ENCODE data around the gene DMXL1. TPM values are rescaled to one million over a fixed set of nuclear protein-coding genes. Genes with fewer than 3 reads are reported as not detected.

The DMXL1 gene
- total and polyA plus RNA-seq, 12 donors, result 5.9 to 36.5 (median 25.4) TPM

- H3K36me3 ChIP-seq, result peaks cover 0 to 5% (median 0%) of the 10 kb centered on the region in 9 donors
- ATAC-seq (no peak), DNase-seq (no peak)
- H3K4me1 ChIP-seq, result peaks cover 0 to 83% (median 53%) of the 10 kb centered on the region in 9 donors
- 88 to 91% methylated on average over 1 of the region's 1 CpG for WGBS, 2 donors
- no peak for TF ChIP-seq CTCF (IDR thresholded peaks at IDR 0.05)
- intact Hi-C loops (cut with DNase I), result loop anchor here in 1 of 10 donors (10.0 kb wide), 1 partner anchor 93 kb away; the partner anchor contains the start of gene DTWD2
- no peaks in the 10 kb centered on the region for H3K9me3 ChIP-seq
- no peaks in the 10 kb centered on the region for H3K27me3 ChIP-seq
- H3K4me3 ChIP-seq, result no peak overlapping the region
- no peak overlapping the region for H3K27ac ChIP-seq
These were observed 7.4 kb downstream of the DMXL1 start for GRCh38 chr5:119078071-119078846.

- Histone ChIP-seq H3K36me3 (peaks cover 0 to 7% (median 0%) of the 10 kb centered on the region in 9 donors), H3K9me3 (no peaks in the 10 kb centered on the region), H3K4me1 (peaks cover 0 to 77% (median 48%) of the 10 kb centered on the region in 9 donors), H3K27ac (no peak overlapping the region), H3K4me3 (no peak overlapping the region), H3K27me3 (no peaks in the 10 kb centered on the region)
- DNase-seq (no peak), ATAC-seq (no peak)
- TF ChIP-seq CTCF (IDR thresholded peaks at IDR 0.05), result no peak
- 96 to 97% methylated on average over 1 of the region's 1 CpG for WGBS, 2 donors
- intact Hi-C loops (cut with DNase I), result loop anchor here in 1 of 10 donors (10.0 kb wide), 1 partner anchor 94 kb away; the partner anchor contains the start of gene DTWD2
These were observed 8.0 kb downstream of the DMXL1 start for GRCh38 chr5:119078861-119079260.

GRCh38 chr5:119079318-119079921, 8.5 kb downstream of the DMXL1 start:
- DNase-seq (no peak), ATAC-seq (no peak)
- no peak for TF ChIP-seq CTCF (IDR thresholded peaks at IDR 0.05)
- Histone ChIP-seq H3K27me3 (no peaks in the 10 kb centered on the region), H3K27ac (no peak overlapping the region), H3K4me3 (no peak overlapping the region), H3K4me1 (peaks cover 0 to 72% (median 43%) of the 10 kb centered on the region in 9 donors), H3K36me3 (peaks cover 0 to 7% (median 0%) of the 10 kb centered on the region in 9 donors), H3K9me3 (no peaks in the 10 kb centered on the region)
- WGBS, 2 donors, result 64 to 73% methylated on average over 3 of the region's 3 CpGs
- intact Hi-C loops (cut with DNase I), result loop anchor here in 1 of 10 donors (10.0 kb wide), 1 partner anchor 95 kb away; the partner anchor contains the start of gene DTWD2

GRCh38 chr5:119080936-119081335, 10.0 kb downstream of the DMXL1 start:
- peaks cover 0 to 7% (median 0%) of the 10 kb centered on the region in 11 donors for H3K9me3 ChIP-seq
- ATAC-seq, result peak in 3 of 8 donors; percentile 27 to 55 (median 39)
- peaks cover 0 to 7% (median 0%) of the 10 kb centered on the region in 9 donors for H3K36me3 ChIP-seq
- no peak for TF ChIP-seq CTCF (IDR thresholded peaks at IDR 0.05)
- H3K27ac ChIP-seq, result peak overlapping the region in 1 of 10 donors; percentile 9
- H3K27me3 ChIP-seq, result no peaks in the 10 kb centered on the region
- H3K4me1 ChIP-seq, result peaks cover 0 to 61% (median 38%) of the 10 kb centered on the region in 9 donors
- no peak overlapping the region for H3K4me3 ChIP-seq
- intact Hi-C loops (cut with DNase I), result no loop called here
- WGBS, 2 donors, result 53 to 67% methylated on average over 1 of the region's 1 CpG
- no peak for DNase-seq

Data from heart right ventricle (tissue), 16 donors.